Measurements from ENCODE around the gene RPL13A. TPM values are rescaled to one million over a fixed set of nuclear protein-coding genes. Genes with fewer than 3 reads are reported as not detected.
"Not testable (repeated sequence)": the region's sequence is repeated elsewhere in the genome, so short reads cannot be mapped to it uniquely, and the experiment has no call there.

The RPL13A gene
- polyA plus RNA-seq, 3 donors from 2014 or later, result 840 to 2,055 (median 1,247) TPM

DNA sequence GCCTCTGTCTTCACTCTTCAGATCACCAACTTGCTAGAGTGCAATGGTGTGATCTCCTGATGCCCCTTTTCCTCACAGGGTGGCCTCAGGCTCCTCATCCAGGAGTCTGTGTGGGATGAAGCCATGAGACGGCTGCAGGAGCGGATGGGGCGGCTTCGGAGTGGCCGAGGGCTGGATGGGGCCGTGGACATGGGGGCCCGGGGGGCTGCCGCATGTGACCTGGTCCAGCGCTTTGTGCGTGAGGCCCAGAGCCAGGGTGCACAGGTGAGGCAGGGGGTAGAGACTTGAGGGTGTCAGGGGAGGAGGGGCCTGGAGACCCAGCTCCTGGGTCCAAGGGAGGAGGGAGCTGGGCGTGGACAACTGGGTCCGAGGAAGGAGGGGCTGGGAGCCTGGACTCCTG, 24.9 kb upstream of the RPL13A start:
- Mint-ChIP-seq H3K36me3 (peaks cover 0 to 6% (median 4%) of the 10 kb centered on the region in 3 donors), H3K4me3 (no peak overlapping the region), H3K9me3 (no peaks in the 10 kb centered on the region), H3K27ac (no peak overlapping the region), H3K27me3 (ENCODE audit: low read depth in 3 of 3) (peaks cover 0 to 10% (median 0%) of the 10 kb centered on the region in 3 donors), H3K4me1 (no peaks in the 10 kb centered on the region)
- no peak for DNase-seq

GRCh38 chr19:49463960-49464740, 23.3 kb upstream of the RPL13A start:
- H3K4me1 Mint-ChIP-seq, result peaks cover 7% of the 10 kb centered on the region in 2 donors
- H3K9me3 Mint-ChIP-seq, result no peaks in the 10 kb centered on the region
- H3K27me3 Mint-ChIP-seq (ENCODE audit: low read depth in 3 of 3), result peaks cover 3 to 15% (median 5%) of the 10 kb centered on the region in 3 donors
- no peak for DNase-seq
- peaks cover 0 to 9% (median 7%) of the 10 kb centered on the region in 3 donors for H3K36me3 Mint-ChIP-seq
- peak overlapping the region in 1 of 6 donors; percentile 49 for H3K27ac Mint-ChIP-seq
- no peak overlapping the region for H3K4me3 Mint-ChIP-seq

DNA sequence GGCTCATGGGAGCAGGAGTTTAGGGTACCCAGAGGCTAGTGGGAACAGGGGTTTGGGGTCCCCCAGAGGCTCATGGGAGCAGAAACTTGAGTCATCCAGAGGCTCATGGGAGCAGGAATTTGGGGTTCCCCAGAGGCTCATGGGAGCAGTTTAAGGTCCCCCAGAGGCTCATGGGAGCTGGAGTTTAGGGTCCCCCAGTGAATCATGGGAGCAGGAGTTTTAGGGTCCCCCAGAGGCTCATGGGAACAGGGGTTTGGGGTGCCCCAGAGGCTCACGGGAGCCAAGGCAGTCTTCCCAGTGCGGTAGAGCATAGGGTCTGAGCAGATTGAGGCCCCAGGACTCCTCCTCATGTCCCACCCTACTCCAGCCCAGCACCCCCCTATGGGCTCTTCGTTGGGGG, 22.0 kb upstream of the RPL13A start:
- peak overlapping the region in 2 of 6 donors; percentile 36 to 74 for H3K27ac Mint-ChIP-seq
- no peak overlapping the region for H3K4me3 Mint-ChIP-seq
- no peak for DNase-seq
- H3K27me3 Mint-ChIP-seq (ENCODE audit: low read depth in 3 of 3), result peaks cover 11 to 22% (median 13%) of the 10 kb centered on the region in 3 donors
- peaks cover 0 to 7% (median 4%) of the 10 kb centered on the region in 3 donors for H3K36me3 Mint-ChIP-seq
- H3K4me1 Mint-ChIP-seq, result peaks cover 17 to 18% of the 10 kb centered on the region in 2 donors
- H3K9me3 Mint-ChIP-seq, result no peaks in the 10 kb centered on the region

GRCh38 chr19:49468199-49468598, 19.2 kb upstream of the RPL13A start:
- H3K27ac Mint-ChIP-seq, result peak overlapping the region; percentile 93 to 98 (median 97)
- H3K36me3 Mint-ChIP-seq, result peaks cover 0 to 4% (median 4%) of the 10 kb centered on the region in 3 donors
- peaks cover 35% of the 10 kb centered on the region in 2 donors for H3K4me1 Mint-ChIP-seq
- H3K27me3 Mint-ChIP-seq (ENCODE audit: low read depth in 3 of 3), result peaks cover 13 to 25% (median 13%) of the 10 kb centered on the region in 3 donors
- no peaks in the 10 kb centered on the region for H3K9me3 Mint-ChIP-seq
- DNase-seq, result no peak
- H3K4me3 Mint-ChIP-seq, result no peak overlapping the region

- Mint-ChIP-seq H3K27me3 (ENCODE audit: low read depth in 3 of 3) (peaks cover 13 to 25% (median 13%) of the 10 kb centered on the region in 3 donors), H3K4me3 (peak overlapping the region; percentile 60 to 85 (median 73)), H3K36me3 (peaks cover 0 to 4% (median 4%) of the 10 kb centered on the region in 3 donors), H3K9me3 (no peaks in the 10 kb centered on the region), H3K27ac (peak overlapping the region; percentile 93 to 98 (median 97)), H3K4me1 (peaks cover 42% of the 10 kb centered on the region in 2 donors)
- peak; percentile 97 for DNase-seq
These were observed 18.5 kb upstream of the RPL13A start for GRCh38 chr19:49468746-49469447.

DNA sequence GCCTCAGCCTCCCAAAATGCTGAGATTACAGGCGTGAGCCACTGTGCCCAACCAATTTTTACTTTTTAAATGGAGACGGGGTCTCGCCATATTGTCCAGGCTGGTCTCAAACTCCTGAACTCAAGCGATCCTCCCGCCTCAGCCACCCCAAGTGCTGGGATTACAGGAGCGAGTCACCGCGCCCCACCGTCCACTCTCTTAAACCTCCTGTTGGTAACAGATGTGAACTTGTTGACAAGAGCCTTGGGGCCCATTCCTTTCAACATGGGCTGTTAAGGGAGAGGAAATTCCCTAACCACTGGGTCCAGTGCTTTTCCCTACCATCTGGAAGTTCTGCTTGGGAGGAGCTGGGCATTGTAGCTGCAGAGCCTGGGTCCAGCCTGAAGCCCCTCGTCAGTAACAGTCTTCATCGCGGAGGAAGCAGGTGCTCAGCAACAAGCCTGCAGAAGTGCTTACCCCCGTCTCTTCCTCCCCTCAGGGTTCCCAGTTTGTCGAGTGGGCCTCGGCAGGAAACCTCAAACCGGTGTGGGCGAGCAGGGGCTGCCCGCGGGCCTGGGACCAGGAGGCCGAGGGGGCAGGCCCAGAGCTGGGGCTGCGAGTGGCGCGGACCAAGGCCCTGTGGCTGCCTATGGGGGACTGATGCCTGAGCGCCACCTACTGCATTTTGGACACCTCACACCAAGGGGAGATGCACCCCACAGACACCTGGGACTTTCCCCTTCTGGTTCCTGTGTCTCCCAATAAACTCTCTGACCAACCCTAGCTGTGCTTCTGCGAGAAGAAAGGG, 17.4 kb upstream of the RPL13A start:
- H3K4me1 Mint-ChIP-seq, result peaks cover 49 to 54% of the 10 kb centered on the region in 2 donors
- H3K4me3 Mint-ChIP-seq, result peak overlapping the region; percentile 62 to 75 (median 73)
- peaks cover 0 to 4% (median 4%) of the 10 kb centered on the region in 3 donors for H3K36me3 Mint-ChIP-seq
- peaks cover 15 to 30% (median 16%) of the 10 kb centered on the region in 3 donors for H3K27me3 Mint-ChIP-seq (ENCODE audit: low read depth in 3 of 3)
- DNase-seq, result peak; percentile 94 to 96 (median 95)
- H3K27ac Mint-ChIP-seq, result peak overlapping the region; percentile 95 to 98 (median 97)
- no peaks in the 10 kb centered on the region for H3K9me3 Mint-ChIP-seq

DNA sequence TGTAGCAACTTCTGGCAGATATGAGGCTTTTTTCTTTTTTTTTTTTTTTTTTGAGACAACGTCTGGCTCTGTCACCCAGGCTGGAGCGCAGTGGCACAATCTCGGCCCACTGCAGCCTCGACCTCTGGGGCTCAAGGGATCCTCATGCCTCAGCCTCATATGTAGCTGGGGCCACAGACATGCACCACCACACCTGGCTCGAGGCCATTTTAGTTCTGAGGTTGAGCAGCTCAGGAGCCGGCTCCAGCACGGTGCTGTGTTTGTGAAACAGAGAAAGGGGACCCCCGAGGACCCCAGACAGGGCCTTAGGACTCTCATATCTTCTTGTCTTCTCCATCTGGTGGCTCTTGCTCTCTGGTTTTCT, 16.8 kb upstream of the RPL13A start:
- Mint-ChIP-seq H3K9me3 (no peaks in the 10 kb centered on the region), H3K36me3 (peaks cover 0 to 4% (median 4%) of the 10 kb centered on the region in 3 donors), H3K27me3 (ENCODE audit: low read depth in 3 of 3) (peaks cover 15 to 30% (median 16%) of the 10 kb centered on the region in 3 donors), H3K27ac (peak overlapping the region; percentile 95 to 98 (median 97)), H3K4me3 (peak overlapping the region; percentile 62 to 75 (median 73)), H3K4me1 (peaks cover 54 to 59% of the 10 kb centered on the region in 2 donors)
- no peak for DNase-seq

GRCh38 chr19:49472936-49473335, 14.5 kb upstream of the RPL13A start:
- Mint-ChIP-seq H3K9me3 (no peaks in the 10 kb centered on the region), H3K27me3 (ENCODE audit: low read depth in 3 of 3) (peaks cover 15 to 26% (median 18%) of the 10 kb centered on the region in 3 donors), H3K4me1 (peaks cover 64 to 70% of the 10 kb centered on the region in 2 donors), H3K27ac (peak overlapping the region; percentile 85 to 98 (median 96)), H3K36me3 (peaks cover 0 to 7% (median 4%) of the 10 kb centered on the region in 3 donors), H3K4me3 (peak overlapping the region; percentile 57 to 95 (median 91))
- no peak for DNase-seq

DNA sequence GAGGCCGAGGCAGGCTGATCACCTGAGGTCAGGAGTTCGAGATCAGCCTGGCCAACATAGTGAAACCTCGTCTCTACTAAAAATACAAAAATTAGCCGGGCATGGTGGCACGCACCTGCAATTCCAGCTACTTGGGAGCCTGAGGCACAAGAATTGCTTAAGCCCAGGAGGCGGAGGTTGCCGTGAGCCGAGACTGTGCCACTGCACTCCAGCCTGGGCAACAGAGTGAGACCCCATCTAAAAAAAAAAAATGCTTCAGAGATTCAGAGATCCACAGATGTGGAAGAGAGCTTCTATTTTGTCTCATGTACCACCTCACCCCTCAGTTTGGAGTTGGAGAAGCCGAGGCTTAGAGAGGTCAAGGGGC, 13.9 kb upstream of the RPL13A start:
- peaks cover 64 to 69% of the 10 kb centered on the region in 2 donors for H3K4me1 Mint-ChIP-seq
- H3K27me3 Mint-ChIP-seq (ENCODE audit: low read depth in 3 of 3), result peaks cover 15 to 26% (median 18%) of the 10 kb centered on the region in 3 donors
- not testable (repeated sequence) for H3K9me3 Mint-ChIP-seq

GRCh38 chr19:49473868-49474541, 13.4 kb upstream of the RPL13A start, which contains the start of gene FLT3LG:
TSS of gene FLT3LG (plus strand) at chr19:49474215. CDS start at chr19:49474640, 425 bp downstream.
- H3K9me3 Mint-ChIP-seq, result no peaks in the 10 kb centered on the region
- H3K27me3 Mint-ChIP-seq (ENCODE audit: low read depth in 3 of 3), result peaks cover 14 to 22% (median 15%) of the 10 kb centered on the region in 3 donors
- peaks cover 59 to 64% of the 10 kb centered on the region in 2 donors for H3K4me1 Mint-ChIP-seq
- peak within 1 kb of the TSS; percentile 84 to 95 (median 91) for H3K4me3 Mint-ChIP-seq
- peaks cover 0 to 3% (median under 1%) of the 10 kb centered on the region in 3 donors for H3K36me3 Mint-ChIP-seq
- DNase-seq, result peak; percentile 93 to 94 (median 93)
- H3K27ac Mint-ChIP-seq, result peak within 1 kb of the TSS; percentile 85 to 98 (median 97)

More for the DNA sequence above, 13.9 kb upstream of the RPL13A start:
- not testable (repeated sequence) for DNase-seq, H3K36me3 Mint-ChIP-seq
- Mint-ChIP-seq H3K27ac (peak overlapping the region; percentile 85 to 98 (median 96)), H3K4me3 (peak overlapping the region; percentile 84 to 95 (median 91))

DNA sequence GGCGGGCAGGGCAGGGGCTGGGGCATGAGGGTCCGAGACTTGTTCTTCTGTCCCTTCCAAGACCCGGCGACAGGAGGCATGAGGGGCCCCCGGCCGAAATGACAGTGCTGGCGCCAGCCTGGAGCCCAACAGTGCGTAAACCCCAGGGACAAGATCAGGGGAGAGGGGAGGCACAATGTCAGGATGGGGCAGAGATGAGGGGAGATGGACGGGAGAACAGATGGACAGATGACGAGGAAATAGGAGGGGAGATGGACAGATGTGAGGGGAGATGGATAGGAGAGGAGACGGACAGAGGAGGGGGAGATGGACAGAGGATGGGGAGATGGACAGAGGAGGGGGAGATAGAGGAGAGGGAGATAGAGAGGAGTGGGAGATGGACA, 12.9 kb upstream of the RPL13A start:
- Mint-ChIP-seq H3K27me3 (ENCODE audit: low read depth in 3 of 3) (peaks cover 11 to 18% (median 11%) of the 10 kb centered on the region in 3 donors), H3K36me3 (peaks cover 0 to 2% (median 0%) of the 10 kb centered on the region in 3 donors), H3K4me3 (peak overlapping the region; percentile 84 to 95 (median 91)), H3K4me1 (peaks cover 56 to 60% of the 10 kb centered on the region in 2 donors), H3K27ac (peak overlapping the region; percentile 85 to 98 (median 97)), H3K9me3 (no peaks in the 10 kb centered on the region)
- no peak for DNase-seq

GRCh38 chr19:49475191-49475917, 12.1 kb upstream of the RPL13A start:
- H3K27ac Mint-ChIP-seq, result peak overlapping the region; percentile 85 to 98 (median 97)
- no peak for DNase-seq
- H3K4me3 Mint-ChIP-seq, result peak overlapping the region; percentile 84 to 95 (median 91)
- H3K36me3 Mint-ChIP-seq, result peaks cover 0 to 2% (median 0%) of the 10 kb centered on the region in 3 donors
- H3K4me1 Mint-ChIP-seq, result peaks cover 48 to 52% of the 10 kb centered on the region in 2 donors
- peaks cover 5 to 10% (median 5%) of the 10 kb centered on the region in 3 donors for H3K27me3 Mint-ChIP-seq (ENCODE audit: low read depth in 3 of 3)
- H3K9me3 Mint-ChIP-seq, result no peaks in the 10 kb centered on the region
